Germinal center (tissue), 1 donor: Measurements from ENCODE around the gene BTBD19.
"Not testable (repeated sequence)": the region's sequence is repeated elsewhere in the genome, so short reads cannot be mapped to it uniquely, and the experiment has no call there.

Experiments used
- DNase-seq: peaks from one replicate; pipeline ENCODE4 v3.0.0; 2012; ENCODE audit warnings: mixed read lengths, low spot score

BTBD19 gene

GRCh38 chr1:44787506-44787905, 20.8 kb upstream of the BTBD19 start:
- DNase-seq: no peak

GRCh38 chr1:44788120-44788860, 20.0 kb upstream of the BTBD19 start, which contains the start of gene BEST4:
Gene BEST4, minus strand, starts transcription at chr1:44788170. Its CDS starts 465 bp downstream, at chr1:44787705.
- DNase-seq: no peak

- no peak for DNase-seq
Measured at GRCh38 chr1:44790968-44791801, 17.1 kb upstream of the BTBD19 start.

DNA sequence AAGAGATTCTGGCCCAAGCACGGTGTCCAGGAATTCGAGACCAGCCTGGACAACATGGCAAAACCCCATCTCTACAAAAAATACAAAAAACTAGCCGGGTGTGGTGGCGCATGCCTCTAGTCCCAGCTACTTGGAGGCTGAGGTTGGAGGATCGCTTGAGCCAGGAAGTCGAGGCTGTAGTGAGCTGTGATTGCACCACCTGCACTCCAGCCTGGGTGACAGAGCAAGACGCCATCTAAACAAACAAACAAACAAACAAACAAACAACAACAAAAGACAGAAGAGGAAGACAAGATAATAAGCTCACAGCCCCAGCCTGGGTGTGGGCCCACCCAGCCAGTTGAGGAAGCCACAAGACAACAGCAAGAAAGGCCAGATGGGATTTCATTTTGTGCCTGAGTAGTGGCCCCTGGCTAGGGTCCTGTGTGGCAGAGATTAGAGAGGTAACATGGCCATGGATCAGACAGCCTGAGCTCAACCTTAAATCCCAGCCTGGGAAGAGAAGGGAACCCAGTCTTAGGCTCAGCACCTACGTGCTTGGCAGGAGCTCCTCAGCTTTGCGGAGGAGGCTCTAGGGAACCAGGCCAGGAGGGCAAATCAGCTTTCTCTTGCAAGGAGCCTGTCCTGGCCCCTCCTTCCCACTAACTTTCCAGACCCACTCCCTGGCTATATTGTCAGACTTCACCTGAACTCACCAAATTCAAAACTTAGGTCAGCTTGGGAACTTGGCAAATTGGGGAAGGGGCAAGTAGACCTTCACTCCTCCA, 15.4 kb upstream of the BTBD19 start:
- DNase-seq: no peak

DNA sequence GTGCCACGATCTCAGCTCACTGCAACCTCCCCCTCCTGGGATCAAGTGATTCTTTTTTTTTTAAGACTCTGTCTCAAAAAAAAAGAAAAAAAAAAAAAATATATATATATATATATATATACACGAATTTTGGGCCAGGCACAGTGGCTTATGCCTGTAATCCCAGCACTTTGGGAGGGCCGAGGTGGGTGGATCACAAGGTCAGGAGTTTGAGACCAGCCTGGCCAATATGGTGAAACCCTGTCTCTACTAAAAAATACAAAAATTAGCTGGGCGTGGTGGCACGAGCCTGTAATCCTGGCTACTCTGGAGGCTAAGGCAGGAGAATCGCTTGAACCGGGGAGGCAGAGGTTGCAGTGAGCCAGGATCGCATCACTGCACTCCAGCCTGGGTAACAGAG, 10.4 kb upstream of the BTBD19 start:
- DNase-seq: not testable (repeated sequence)

DNA sequence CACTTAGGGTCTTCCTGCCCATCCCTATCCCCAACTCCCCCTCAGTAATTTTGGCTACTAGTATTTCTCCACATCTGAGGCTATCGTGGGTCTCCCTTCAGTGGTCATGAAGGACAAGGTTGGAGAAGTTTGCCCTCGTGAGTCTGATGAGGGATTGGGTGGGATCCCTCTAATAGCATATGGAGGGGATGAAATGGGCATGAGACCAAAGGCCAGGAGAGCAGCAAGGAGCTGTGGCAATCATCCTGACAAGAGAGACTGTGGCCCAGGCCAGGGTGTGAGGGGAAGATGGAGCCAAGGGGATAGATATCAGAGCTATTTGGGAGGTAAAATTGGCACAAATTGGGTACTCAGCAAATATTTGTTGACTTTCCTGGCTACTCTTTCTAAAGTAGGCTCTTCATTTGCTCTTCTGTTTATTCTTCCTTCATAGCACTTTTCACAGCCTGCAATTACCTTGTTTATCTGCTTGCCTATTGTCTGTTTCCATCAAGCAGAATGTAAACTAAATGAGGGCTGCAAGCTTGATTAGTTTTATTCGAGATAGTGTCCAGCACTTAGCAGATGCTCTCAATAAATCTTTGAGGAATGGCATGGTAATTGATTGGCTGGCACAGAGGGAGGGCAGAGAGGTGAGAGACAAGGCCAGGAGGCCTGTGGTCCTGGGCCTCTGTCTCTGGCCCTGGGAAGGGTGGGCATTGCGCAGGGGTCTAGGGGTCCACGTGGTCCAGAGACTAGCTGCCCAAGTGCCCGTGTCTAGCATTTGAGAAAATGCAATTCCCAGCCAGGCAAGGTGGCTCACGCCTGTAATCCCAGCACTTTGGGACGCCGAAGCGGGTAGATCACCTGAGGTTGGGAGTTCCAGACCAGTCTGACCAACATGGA, 9.6 kb upstream of the BTBD19 start:
- no peak for DNase-seq

DNA sequence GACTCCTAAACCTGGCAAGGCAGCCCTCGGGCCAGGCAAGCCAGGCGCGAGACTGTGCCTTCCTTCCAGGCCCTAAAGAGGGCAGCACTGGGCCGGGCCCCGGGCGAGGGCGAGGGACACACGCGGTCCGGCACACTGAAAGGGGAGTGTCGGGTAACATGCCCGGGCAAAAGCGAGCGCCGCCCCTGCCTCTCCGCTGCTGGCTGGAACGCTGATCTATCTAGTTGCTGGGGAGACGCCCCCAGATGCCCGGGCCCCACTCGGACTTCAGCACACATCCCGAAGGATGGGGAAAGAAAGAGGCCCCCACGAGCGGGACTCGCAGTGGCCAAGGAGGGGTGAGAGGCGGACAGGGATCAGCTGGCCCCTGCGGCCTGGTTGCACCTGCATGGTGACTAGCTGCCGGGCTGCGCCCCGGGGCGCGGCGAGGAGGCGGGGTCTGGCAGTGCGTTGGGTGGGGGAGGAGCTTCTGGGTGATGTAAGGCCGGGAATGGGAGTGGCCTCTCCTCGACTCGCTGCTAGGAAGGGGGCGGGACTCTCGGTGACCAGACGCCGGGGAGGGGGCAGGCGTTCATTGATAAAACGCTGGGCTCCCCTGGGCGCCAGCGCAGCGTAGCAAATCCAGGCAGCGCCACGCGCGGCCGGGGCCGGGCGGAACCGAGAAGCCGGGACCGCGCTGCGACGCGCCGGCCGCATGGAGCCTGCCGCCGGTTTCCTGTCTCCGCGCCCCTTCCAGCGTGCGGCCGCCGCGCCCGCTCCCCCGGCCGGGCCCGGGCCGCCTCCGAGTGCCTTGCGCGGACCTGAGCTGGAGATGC, 8.3 kb upstream of the BTBD19 start, which contains the start of gene PLK3:
TSS of gene PLK3 (plus strand) at position 608 of the 815 bp plus-strand sequence. CDS start at position 695, 87 bp downstream.
- peak; percentile 98 for DNase-seq

DNA sequence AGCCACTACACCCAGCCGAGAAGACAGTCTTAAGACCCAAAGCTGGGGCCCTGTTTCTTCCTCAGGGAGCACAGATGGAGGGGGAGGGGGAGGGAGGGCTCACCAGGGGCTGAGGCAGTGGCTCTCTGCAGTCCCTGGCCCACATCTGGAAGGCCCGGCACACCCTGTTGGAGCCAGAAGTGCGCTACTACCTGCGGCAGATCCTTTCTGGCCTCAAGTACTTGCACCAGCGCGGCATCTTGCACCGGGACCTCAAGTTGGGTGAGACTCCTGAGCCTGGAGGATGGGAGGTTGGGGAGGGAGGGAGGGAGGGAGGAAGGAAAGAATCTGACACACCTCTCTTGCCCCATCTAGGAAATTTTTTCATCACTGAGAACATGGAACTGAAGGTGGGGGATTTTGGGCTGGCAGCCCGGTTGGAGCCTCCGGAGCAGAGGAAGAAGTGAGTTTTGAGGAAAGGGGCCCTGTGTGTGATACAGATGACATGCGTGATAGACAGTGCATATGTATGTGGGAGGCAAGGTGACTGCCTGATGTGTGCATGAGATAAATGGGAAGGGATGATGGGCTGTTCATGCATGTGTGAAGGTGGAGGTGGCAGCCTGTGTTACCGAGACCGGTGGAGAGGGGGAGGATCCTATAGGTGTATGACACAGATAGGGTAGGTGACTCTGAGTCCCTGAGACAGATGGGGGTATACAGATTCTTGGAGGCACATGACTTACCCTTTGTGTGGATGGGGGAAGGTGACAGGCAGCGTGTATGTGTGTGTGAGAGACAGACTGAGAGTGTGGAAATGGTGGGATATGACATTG, 6.6 kb upstream of the BTBD19 start:
- no peak for DNase-seq

- DNase-seq: no peak
Measured at GRCh38 chr1:44802306-44803061, 5.8 kb upstream of the BTBD19 start.

GRCh38 chr1:44803062-44803311, 5.3 kb upstream of the BTBD19 start:
- DNase-seq: no peak

GRCh38 chr1:44803312-44804095, 4.8 kb upstream of the BTBD19 start:
- DNase-seq: no peak

- no peak for DNase-seq
Measured at GRCh38 chr1:44805311-44806024, 2.9 kb upstream of the BTBD19 start.

- no peak for DNase-seq
Measured at GRCh38 chr1:44806025-44806703, 2.2 kb upstream of the BTBD19 start.

GRCh38 chr1:44806704-44807363, 1.5 kb upstream of the BTBD19 start, which contains the start of gene DYNLT4:
Gene DYNLT4, minus strand, starts transcription at chr1:44807351. Its CDS starts 683 bp downstream, at chr1:44806668.
- DNase-seq: no peak

DNA sequence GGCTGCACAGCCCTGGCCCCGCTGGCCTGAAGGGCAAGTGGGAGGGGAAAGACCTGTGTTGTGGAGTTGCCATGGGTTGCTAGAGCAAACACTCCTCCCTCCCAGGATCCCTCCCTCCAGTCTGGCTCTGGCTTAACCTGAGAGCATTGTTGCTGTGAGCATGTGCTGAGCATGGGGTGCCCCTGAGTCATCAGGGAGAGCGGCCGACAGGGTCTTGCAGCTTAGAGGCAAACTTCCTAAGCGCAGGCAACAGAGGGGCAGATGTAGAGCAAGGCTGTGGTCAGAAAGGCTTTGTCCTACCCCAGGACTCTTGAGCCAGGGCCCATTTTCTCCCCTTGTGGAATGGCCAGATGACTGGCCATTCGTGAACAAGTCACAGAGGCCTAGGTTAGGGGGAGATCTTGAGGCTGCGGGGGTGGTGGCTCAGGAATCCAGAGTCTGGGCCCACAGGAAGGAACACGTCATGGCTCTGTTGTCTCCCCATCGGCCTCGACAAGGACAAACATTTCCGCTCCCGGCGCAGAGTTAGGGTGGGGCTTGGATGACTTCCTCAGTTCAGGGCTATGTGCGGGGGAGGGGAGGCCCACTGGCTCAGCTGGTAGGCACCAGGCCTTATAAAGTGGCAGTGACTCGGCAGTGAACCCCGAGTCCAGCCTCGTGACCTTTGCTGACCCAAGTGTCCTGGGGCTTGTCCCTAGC, 810 bp upstream of the BTBD19 start:
- DNase-seq: peak; percentile 75
